ENCODE data around the gene DEXI. TPM values are rescaled to one million over a fixed set of nuclear protein-coding genes. Genes with fewer than 3 reads are reported as not detected.

The DEXI gene
- total and polyA plus RNA-seq, 7 donors, result 71.9 to 122 (median 95.1) TPM

- intact Hi-C loops (cut with DNase I), result loop anchor here (2.0 to 5.0 kb wide), 2 partner anchors 130 to 285 kb away; partner anchors contain the start of gene SOCS1 (in 1 of the 2)
- Histone ChIP-seq H3K9me3 (no peaks in the 10 kb centered on the region), H3K36me3 (ENCODE audit: insufficient read depth in 1 of 2, low read depth in 1 of 2) (peaks cover 0 to 58% of the 10 kb centered on the region in 2 donors), H3K27me3 (ENCODE audit: insufficient read depth in 3 of 3, low read length in 2 of 3) (no peaks in the 10 kb centered on the region), H3K27ac (no peak overlapping the region), H3K4me1 (peaks cover 5% of the 10 kb centered on the region), H3K4me3 (no peak overlapping the region)
- DNase-seq, result no peak
- TF ChIP-seq CTCF (IDR thresholded peaks at IDR 0.05), result no peak
- WGBS, 3 donors, result 45 to 66% (median 53%) methylated on average over 4 of the region's 4 CpGs
- ATAC-seq, result no peak
Observed at GRCh38 chr16:10972108-10972818, 30.0 kb upstream of the DEXI start.

GRCh38 chr16:10971560-10971961 lies 29.3 kb upstream of the DEXI start:
- ATAC-seq, result peak; percentile 68 to 85 (median 71)
- peaks cover 0 to 51% of the 10 kb centered on the region in 2 donors for H3K36me3 ChIP-seq (ENCODE audit: insufficient read depth in 1 of 2, low read depth in 1 of 2)
- no peaks in the 10 kb centered on the region for H3K27me3 ChIP-seq (ENCODE audit: insufficient read depth in 3 of 3, low read length in 2 of 3)
- WGBS, 3 donors, result 42 to 48% (median 42%) methylated on average over 3 of the region's 3 CpGs
- H3K9me3 ChIP-seq, result no peaks in the 10 kb centered on the region
- H3K27ac ChIP-seq, result no peak overlapping the region
- H3K4me3 ChIP-seq, result no peak overlapping the region
- TF ChIP-seq CTCF (IDR thresholded peaks at IDR 0.05), result peak; percentile 76
- peaks cover 5% of the 10 kb centered on the region for H3K4me1 ChIP-seq
- no peak for DNase-seq
- intact Hi-C loops (cut with DNase I), result loop anchor here in 1 of 2 donors (5.0 kb wide), 1 partner anchor 131 kb away; no protein-coding TSS in a partner anchor

GRCh38 chr16:10970065-10970464 lies 27.8 kb upstream of the DEXI start:
- H3K4me1 ChIP-seq, result peaks cover 5% of the 10 kb centered on the region
- peak overlapping the region; percentile 23 for H3K27ac ChIP-seq
- ATAC-seq, result peak in 3 of 4 donors; percentile 50 to 67 (median 61)
- peaks cover 0 to 40% of the 10 kb centered on the region in 2 donors for H3K36me3 ChIP-seq (ENCODE audit: insufficient read depth in 1 of 2, low read depth in 1 of 2)
- no peaks in the 10 kb centered on the region for H3K27me3 ChIP-seq (ENCODE audit: insufficient read depth in 3 of 3, low read length in 2 of 3)
- 79 to 92% (median 84%) methylated on average over 2 of the region's 2 CpGs for WGBS, 3 donors
- DNase-seq, result no peak
- intact Hi-C loops (cut with DNase I), result loop anchor here in 1 of 2 donors (5.0 kb wide), 1 partner anchor 132 kb away; no protein-coding TSS in a partner anchor
- no peaks in the 10 kb centered on the region for H3K9me3 ChIP-seq
- H3K4me3 ChIP-seq, result no peak overlapping the region
- no peak for TF ChIP-seq CTCF (IDR thresholded peaks at IDR 0.05)

GRCh38 chr16:10969615-10970014 lies 27.3 kb upstream of the DEXI start:
- 63 to 81% (median 68%) methylated on average over 1 of the region's 1 CpG for WGBS, 3 donors
- Histone ChIP-seq H3K36me3 (ENCODE audit: insufficient read depth in 1 of 2, low read depth in 1 of 2) (peaks cover 0 to 40% of the 10 kb centered on the region in 2 donors), H3K9me3 (no peaks in the 10 kb centered on the region), H3K4me1 (peaks cover 6% of the 10 kb centered on the region), H3K27ac (no peak overlapping the region), H3K27me3 (ENCODE audit: insufficient read depth in 3 of 3, low read length in 2 of 3) (no peaks in the 10 kb centered on the region), H3K4me3 (no peak overlapping the region)
- no peak for DNase-seq
- TF ChIP-seq CTCF (IDR thresholded peaks at IDR 0.05), result no peak
- ATAC-seq, result no peak
- intact Hi-C loops (cut with DNase I), result loop anchor here (5.0 to 10.0 kb wide), 3 partner anchors 133 to 745 kb away; no protein-coding TSS in a partner anchor

All from psoas muscle (tissue), 8 donors.